SW 1271 (cell line): ENCODE data around the gene CCK.

Experiments
- DNase-seq, 2 experiments: peaks; one replicate each; lab custom pipeline; 2025; lab: John Stamatoyannopoulos, UW

CCK gene

GRCh38 chr3:42267878-42268277 lies 1.9 kb upstream of the CCK start:
- no peak for DNase-seq

- no peak for DNase-seq
Observed at GRCh38 chr3:42265059-42265991, 660 bp downstream of the CCK start.

- DNase-seq, result no peak
Observed at GRCh38 chr3:42264399-42265058, 1.5 kb downstream of the CCK start.

GRCh38 chr3:42263354-42264346 lies 2.3 kb downstream of the CCK start:
- no peak for DNase-seq

- DNase-seq, result peak; percentile 29 to 41
Observed at GRCh38 chr3:42262525-42262924, 3.5 kb downstream of the CCK start.

GRCh38 chr3:42257007-42257406 lies 9.0 kb downstream of the CCK start:
- DNase-seq, result no peak

GRCh38 chr3:42256135-42256819 lies 9.7 kb downstream of the CCK start:
- peak; percentile 42 to 91 for DNase-seq

GRCh38 chr3:42254566-42254965 lies 11.4 kb downstream of the CCK start:
- DNase-seq, result no peak

GRCh38 chr3:42250761-42251160 lies 15.2 kb downstream of the CCK start:
- DNase-seq, result no peak

- peak; percentile 14 to 76 for DNase-seq
Observed at GRCh38 chr3:42247576-42248027, 18.4 kb downstream of the CCK start.

- DNase-seq, result no peak
Observed at GRCh38 chr3:42246091-42246490, 19.9 kb downstream of the CCK start.

GRCh38 chr3:42236611-42237010 lies 29.4 kb downstream of the CCK start:
- no peak for DNase-seq

GRCh38 chr3:42235532-42235931 lies 30.5 kb downstream of the CCK start:
- DNase-seq, result no peak

- no peak for DNase-seq
Observed at GRCh38 chr3:42230860-42231259, 35.1 kb downstream of the CCK start.

- DNase-seq, result peak; percentile 21 to 58
Observed at GRCh38 chr3:42229942-42230688, 35.9 kb downstream of the CCK start.

- DNase-seq, result no peak
Observed at GRCh38 chr3:42229266-42229941, 36.6 kb downstream of the CCK start.

GRCh38 chr3:42228796-42229195 lies 37.2 kb downstream of the CCK start:
- DNase-seq, result peak; percentile 6 to 34

GRCh38 chr3:42226470-42227425 lies 39.2 kb downstream of the CCK start:
- DNase-seq, result no peak
